ENCODE measurements around the gene GBE1.

The GBE1 gene

GRCh38 chr3:81462921-81463320 is 298.5 kb downstream of the GBE1 start:
- DNase-seq = no peak

GRCh38 chr3:81459733-81460132 is 301.7 kb downstream of the GBE1 start:
- DNase-seq = no peak

DNA sequence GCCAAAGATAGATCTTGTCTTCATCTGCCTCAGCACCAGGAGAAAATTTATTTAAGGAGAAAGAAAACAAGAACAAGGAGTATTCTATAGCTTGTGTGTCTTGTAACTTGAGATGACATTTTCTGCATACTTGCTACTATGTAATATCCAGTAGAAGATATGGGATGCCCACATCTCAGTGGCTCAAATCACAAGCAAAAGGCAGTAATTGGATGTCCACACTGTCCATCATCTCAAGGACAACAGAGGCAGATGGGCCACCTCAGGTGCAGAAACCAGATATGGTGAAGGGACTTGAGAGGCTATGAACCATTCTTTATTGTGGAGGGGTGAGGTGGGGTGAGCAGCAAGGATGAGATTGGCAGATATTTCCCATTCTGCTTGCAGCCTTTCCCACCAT is 309.0 kb downstream of the GBE1 start:
- no peak for DNase-seq

- no peak for DNase-seq
These were observed 309.8 kb downstream of the GBE1 start for GRCh38 chr3:81451611-81452010.

GRCh38 chr3:81451140-81451539 is 310.3 kb downstream of the GBE1 start:
- DNase-seq = no peak

GRCh38 chr3:81446806-81447205 is 314.6 kb downstream of the GBE1 start:
- DNase-seq = no peak

- DNase-seq = no peak
These were observed 315.7 kb downstream of the GBE1 start for GRCh38 chr3:81445712-81446111.

DNA sequence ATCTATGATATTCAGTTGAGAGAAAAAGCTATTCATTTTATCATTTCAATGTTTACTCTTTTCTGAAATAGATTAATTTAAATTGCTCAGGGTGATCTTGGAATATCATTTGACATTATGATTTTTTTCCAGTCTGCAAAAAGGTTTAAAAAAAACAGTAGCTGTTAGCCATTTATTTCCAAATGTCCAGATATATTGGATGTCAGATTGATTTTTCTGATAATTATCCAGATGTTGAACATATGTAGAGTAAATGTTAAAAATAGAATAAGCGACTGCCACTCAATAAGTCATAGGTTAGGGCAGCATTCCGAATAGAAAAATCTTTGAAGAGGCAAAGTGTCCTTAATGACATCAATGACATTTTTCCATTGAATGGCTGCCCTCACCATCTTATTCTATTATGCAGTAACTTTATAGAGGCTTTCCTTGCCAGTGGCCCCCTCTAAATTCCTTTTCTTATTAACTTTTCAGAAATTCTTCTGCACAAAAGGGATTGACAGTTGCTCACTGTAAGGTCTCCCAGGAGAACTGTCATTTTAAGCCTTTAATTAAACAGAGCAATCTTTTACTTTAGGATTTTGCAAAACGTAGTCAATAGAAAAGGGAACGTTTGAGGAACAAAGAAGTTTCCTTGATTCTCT is 316.5 kb downstream of the GBE1 start:
- no peak for DNase-seq

- no peak for DNase-seq
These were observed 317.5 kb downstream of the GBE1 start for GRCh38 chr3:81443958-81444357.

GRCh38 chr3:81443457-81443782 is 318.0 kb downstream of the GBE1 start:
- DNase-seq = no peak

GRCh38 chr3:81442758-81443456 is 318.5 kb downstream of the GBE1 start:
- no peak for DNase-seq

DNA sequence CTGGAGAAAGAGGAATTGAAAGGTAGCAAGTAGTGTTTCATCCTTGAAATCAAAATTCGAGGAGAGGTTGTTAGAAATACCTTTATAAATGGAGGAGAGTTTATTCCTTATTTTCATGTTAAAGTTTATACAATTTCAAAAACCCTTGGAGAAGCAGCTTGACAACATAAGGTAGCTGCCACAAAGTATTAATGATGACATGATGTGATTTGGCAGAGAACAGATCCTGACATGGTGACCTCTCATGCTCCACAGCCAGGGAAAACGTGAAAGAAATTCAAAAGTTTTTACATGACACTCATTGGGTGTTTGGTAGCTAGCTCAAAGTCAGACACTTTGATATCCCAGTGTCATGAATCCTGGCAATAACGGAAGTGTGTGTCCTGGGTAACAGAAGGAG is 320.8 kb downstream of the GBE1 start:
- DNase-seq = no peak

Data from DMS79 treated with DMSO at 0.1 percent for 48 hours (cell line).